GM21619 (cell line): ENCODE measurements around the gene HPS1.

ENCODE experiments used
- ATAC-seq: cut with Tn5 transposase; IDR thresholded peaks from one replicate; pipeline ENCODE4 v1.9.1; 2021; ENCODE audit not compliant: unreplicated experiment

The HPS1 gene

GRCh38 chr10:98370831-98371820, 75.6 kb downstream of the HPS1 start:
- no peak for ATAC-seq

DNA sequence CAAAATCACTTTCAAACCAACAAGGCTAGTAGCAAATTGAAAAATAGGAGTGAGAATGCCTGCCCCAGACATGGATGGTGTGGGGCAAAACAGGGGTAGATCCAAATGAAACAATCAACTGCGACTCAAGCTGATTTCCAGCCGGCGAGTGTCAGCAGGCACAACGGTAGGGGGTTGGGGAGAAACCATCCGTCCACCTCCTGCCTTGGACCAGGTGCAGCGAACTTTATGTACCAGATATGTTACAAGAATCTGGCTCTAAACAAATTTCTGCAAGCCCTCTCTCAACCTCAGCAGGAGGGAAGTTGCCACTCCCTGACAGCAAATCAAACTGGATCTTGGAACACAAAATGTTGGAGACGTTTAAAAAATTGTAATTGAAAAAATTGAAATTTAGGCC, 76.9 kb downstream of the HPS1 start:
- no peak for ATAC-seq

DNA sequence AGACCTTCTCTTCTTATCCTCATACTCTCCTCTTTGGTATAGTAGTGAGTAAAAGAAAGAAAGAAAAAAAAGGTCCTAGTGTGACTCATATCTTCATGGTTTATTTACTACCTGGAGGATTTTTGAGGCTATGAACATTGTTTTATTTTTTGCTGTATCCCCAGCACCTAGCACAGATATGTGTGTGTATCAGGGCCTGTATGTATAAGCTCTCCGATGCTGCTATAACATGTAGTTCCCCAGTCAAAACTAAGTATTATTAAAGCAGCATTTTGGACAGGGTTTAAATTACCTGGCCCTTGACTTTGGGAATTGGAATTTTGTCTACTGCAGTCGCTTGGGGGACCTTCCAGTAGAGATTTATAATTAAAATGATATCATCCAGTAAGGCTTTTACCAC, 78.1 kb downstream of the HPS1 start:
- ATAC-seq = no peak

- ATAC-seq = no peak
These were observed 78.9 kb downstream of the HPS1 start for GRCh38 chr10:98367604-98368451.
